GM11168 (cell line): ENCODE data around the gene UGT1A10.
"Not testable (repeated sequence)": the region's sequence is repeated elsewhere in the genome, so short reads cannot be mapped to it uniquely, and the experiment has no call there.

Source experiments
- in situ Hi-C: fragments of 300-500 bp; cut with MboI; formaldehyde crosslinking; loops from one replicate; pipeline ENCODE4 v1.12.0; 2022; ENCODE audit warnings: low sequenced_read_pairs; ENCODE audit not compliant: unreplicated experiment

The UGT1A10 gene

GRCh38 chr2:233636306-233636705 is at the start of gene UGT1A10:
TSS of gene UGT1A10 (plus strand) at chr2:233636448. CDS start at chr2:233636523, 75 bp downstream.
- in situ Hi-C loops, result not testable (repeated sequence)

GRCh38 chr2:233588400-233588799 is 47.8 kb upstream of the UGT1A10 start:
- in situ Hi-C loops, result no loop called here

GRCh38 chr2:233592706-233593105 is 43.5 kb upstream of the UGT1A10 start:
- in situ Hi-C loops, result not testable (repeated sequence)

GRCh38 chr2:233593201-233593600 is 43.0 kb upstream of the UGT1A10 start:
- in situ Hi-C loops, result no loop called here

- in situ Hi-C loops, result no loop called here
These were observed 38.7 kb upstream of the UGT1A10 start for GRCh38 chr2:233597522-233597921.

- in situ Hi-C loops, result no loop called here
These were observed 37.3 kb upstream of the UGT1A10 start for GRCh38 chr2:233598952-233599351.

- in situ Hi-C loops, result no loop called here
These were observed 35.9 kb upstream of the UGT1A10 start for GRCh38 chr2:233600386-233600785.

- in situ Hi-C loops, result no loop called here
These were observed 34.2 kb upstream of the UGT1A10 start for GRCh38 chr2:233602076-233602475.

GRCh38 chr2:233603520-233603919 is 32.7 kb upstream of the UGT1A10 start:
- in situ Hi-C loops, result no loop called here

GRCh38 chr2:233604826-233605225 is 31.4 kb upstream of the UGT1A10 start:
- in situ Hi-C loops, result no loop called here

- in situ Hi-C loops, result no loop called here
These were observed 30.6 kb upstream of the UGT1A10 start for GRCh38 chr2:233605680-233606079.

- in situ Hi-C loops, result no loop called here
These were observed 25.0 kb upstream of the UGT1A10 start for GRCh38 chr2:233611284-233611683.

- in situ Hi-C loops, result not testable (repeated sequence)
These were observed 18.8 kb upstream of the UGT1A10 start, which contains the start of gene UGT1A8 for GRCh38 chr2:233617476-233617875. TSS of gene UGT1A8 (plus strand) at chr2:233617633. CDS start at chr2:233617708, 75 bp downstream.

GRCh38 chr2:233620204-233620603 is 16.0 kb upstream of the UGT1A10 start:
- in situ Hi-C loops, result no loop called here

GRCh38 chr2:233621863-233622262 is 14.4 kb upstream of the UGT1A10 start:
- in situ Hi-C loops, result not testable (repeated sequence)

GRCh38 chr2:233627331-233628025 is 8.8 kb upstream of the UGT1A10 start:
- in situ Hi-C loops, result no loop called here

- in situ Hi-C loops, result no loop called here
These were observed 2.6 kb downstream of the UGT1A10 start for GRCh38 chr2:233638836-233639235.

- in situ Hi-C loops, result no loop called here
These were observed 3.6 kb downstream of the UGT1A10 start for GRCh38 chr2:233639860-233640259.

- in situ Hi-C loops, result no loop called here
These were observed 6.9 kb downstream of the UGT1A10 start for GRCh38 chr2:233643128-233643527.

GRCh38 chr2:233646033-233646432 is 9.8 kb downstream of the UGT1A10 start:
- in situ Hi-C loops, result not testable (repeated sequence)

GRCh38 chr2:233650981-233651380 is 14.7 kb downstream of the UGT1A10 start:
- in situ Hi-C loops, result no loop called here

GRCh38 chr2:233651430-233651829 is 15.2 kb downstream of the UGT1A10 start:
- in situ Hi-C loops, result no loop called here
